GM21529 (cell line): ENCODE data around the gene GPATCH1.
"Not testable (repeated sequence)": the region's sequence is repeated elsewhere in the genome, so short reads cannot be mapped to it uniquely, and the experiment has no call there.

ENCODE experiments used
- ATAC-seq: cut with Tn5 transposase; IDR thresholded peaks from one replicate; pipeline ENCODE4 v1.9.1; 2021; ENCODE audit not compliant: unreplicated experiment

The GPATCH1 gene

DNA sequence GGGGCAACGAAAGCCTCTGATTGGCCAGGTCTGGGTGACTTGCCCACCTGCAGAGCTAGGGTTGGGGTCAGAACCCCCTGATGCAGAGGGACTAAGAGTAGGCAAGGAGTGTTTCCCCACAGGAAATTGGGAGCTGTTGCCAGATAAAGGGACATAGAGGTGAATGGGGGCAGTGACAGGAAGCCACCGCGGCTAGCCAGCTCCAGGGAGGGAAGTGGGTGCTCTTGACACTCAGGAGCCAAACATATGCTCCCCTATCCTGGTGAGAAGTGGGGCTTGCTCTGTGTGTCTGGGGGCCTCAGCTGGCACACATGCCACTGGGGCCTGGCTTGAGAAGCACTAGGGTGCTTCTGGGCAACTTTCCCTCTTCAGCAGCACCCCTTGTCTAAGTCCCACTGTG is 76.9 kb downstream of the GPATCH1 start:
- no peak for ATAC-seq

DNA sequence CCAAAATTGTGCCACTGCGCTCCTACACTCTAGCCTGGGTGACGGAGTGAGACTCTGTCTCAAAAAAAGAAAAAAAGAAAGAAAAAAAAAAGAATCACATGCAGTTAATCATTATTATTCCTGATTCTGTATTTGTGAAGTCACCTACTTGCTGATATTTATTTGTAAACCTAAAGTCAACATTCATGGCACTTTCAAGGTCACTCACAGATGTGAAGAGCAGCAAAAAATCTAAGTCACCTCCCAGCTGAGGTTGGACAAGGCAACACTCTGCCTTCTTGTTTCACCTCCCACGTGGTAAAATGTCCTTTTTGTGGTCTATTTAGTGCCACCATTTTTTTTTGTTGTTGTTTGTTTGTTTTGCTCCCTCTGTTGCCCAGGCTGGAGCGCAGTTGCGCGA is 77.4 kb downstream of the GPATCH1 start:
- ATAC-seq, result no peak

GRCh38 chr19:33159149-33159548 is 78.2 kb downstream of the GPATCH1 start:
- no peak for ATAC-seq

DNA sequence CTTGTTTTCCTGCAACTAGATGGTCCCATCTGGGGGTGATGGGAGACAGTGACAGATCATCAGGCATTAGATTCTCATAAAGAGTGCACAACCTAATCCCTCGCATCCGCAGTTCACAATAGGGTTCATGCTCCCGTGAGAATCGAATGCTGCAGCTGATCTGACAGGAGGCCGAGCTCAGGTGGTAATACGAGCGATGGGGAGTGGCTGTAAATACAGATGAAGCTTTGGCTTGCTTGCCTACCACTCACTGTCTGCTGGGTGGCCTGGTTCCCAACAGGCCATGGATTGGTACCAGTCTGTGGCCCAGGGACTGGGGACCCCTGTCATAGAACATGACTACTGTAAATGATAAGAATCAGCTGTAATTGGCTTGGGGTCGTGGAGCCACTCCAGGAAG is 78.9 kb downstream of the GPATCH1 start:
- no peak for ATAC-seq

DNA sequence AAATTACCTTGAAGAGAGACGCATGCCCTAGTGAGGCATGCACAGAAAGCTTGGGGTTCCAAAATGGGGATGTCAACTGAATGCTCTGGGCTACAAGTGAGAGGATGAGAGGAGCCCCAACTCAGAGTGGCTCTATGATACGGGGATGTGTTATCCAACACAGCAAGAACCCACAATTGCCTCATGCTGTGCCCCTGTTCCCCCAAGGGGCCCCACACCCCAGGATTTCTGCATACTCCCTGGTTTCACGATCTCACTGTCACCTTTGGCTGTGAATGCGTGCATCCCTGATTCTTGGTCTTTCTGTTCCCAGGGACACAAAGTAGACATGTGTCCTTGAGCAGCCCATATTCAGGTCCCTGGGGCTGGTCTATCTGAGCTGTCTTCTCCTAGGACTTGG is 80.2 kb downstream of the GPATCH1 start:
- ATAC-seq, result no peak

DNA sequence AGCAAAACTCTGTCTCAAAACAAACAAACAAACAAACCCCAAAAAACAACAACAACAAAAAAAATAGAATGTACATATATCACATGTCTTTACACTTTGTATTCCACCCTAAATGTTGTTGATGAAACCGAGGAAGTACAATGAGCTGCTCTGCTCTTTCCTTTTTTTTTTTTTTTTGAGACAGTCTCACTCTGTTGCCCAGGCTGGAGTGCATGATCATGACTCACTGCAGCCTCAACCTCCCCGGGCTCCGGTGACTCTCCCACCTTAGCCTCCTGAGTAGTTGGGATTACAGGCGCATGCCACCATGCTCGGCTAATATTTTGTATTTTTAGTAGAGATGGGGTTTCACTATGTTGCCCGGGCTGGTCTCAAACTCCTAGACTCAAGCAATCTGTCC is 82.5 kb downstream of the GPATCH1 start:
- ATAC-seq, result no peak

DNA sequence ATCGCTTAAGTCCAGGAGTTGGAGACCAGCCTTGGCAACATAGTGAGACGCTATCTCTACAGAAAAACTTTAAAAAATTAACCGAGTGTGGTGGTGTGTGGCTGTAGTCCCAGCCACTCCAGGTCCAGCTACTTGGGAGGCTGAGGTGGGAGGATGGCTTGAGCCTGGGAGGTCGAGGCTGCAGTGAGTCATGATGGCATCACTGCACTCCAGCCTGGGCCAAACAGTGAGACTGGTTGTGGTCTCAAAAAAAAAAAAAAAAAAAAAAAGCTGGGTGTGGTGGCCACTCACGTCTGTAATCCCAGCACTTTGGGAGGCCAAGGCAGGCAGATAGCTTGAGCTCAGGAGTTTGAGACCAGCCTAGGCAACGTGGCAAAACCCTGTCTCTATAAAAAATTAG is 85.1 kb downstream of the GPATCH1 start:
- ATAC-seq, result not testable (repeated sequence)

- no peak for ATAC-seq
Measured at GRCh38 chr19:33167438-33167837, 86.5 kb downstream of the GPATCH1 start.

GRCh38 chr19:33168528-33168927 is 87.5 kb downstream of the GPATCH1 start:
- ATAC-seq, result no peak

DNA sequence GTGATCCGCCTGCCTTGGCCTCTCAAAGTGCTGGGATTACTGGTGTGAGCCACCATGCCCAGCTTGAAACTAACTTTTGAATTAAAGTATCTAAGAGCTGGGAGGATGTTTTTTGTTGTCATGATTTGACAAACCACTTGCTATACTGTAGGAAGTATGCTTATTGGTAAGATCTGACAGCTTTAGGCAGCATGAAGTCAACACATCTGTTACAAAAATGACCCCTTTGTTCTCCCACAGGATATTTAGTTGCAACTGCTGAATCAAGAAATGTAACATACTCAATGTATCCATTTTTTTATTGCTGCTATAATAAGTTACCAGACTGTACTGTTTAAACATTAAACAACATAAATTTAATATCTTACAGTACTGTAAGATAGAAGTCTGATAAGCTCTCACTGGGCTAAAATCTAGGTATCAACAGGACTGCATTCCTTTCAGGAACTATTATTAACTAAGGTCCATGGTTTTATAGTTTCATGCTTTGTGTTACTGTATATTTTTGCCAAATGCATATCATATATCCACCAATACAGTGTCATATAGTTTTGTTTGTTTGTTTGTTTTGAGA is 90.3 kb downstream of the GPATCH1 start:
- no peak for ATAC-seq

GRCh38 chr19:33171916-33172359 is 91.0 kb downstream of the GPATCH1 start:
- no peak for ATAC-seq

DNA sequence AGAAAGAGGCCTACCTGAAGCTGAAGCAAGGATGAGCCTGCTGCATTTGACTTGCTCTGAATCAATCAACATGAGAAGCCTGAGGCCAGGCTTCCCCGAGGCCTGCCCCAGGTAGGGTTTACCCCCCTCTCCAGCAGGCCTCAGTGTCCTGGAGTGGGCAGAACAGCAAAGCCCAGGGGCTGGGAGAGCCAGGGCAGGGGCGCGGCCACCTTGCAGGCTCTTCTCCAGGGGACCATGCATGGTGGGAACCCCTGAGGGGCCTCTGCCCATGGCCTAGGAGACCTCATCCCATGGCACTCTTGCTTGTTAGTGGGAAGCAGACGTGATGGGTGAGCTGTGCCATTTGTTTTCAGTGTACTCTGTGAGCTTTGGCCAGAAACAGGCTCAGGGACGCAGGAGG is 93.2 kb downstream of the GPATCH1 start:
- ATAC-seq, result no peak

GRCh38 chr19:33175156-33175782 is 94.3 kb downstream of the GPATCH1 start:
- no peak for ATAC-seq

- ATAC-seq, result no peak
Measured at GRCh38 chr19:33175886-33176669, 95.1 kb downstream of the GPATCH1 start.

GRCh38 chr19:33176670-33177416 is 95.9 kb downstream of the GPATCH1 start:
- peak; percentile 82 for ATAC-seq

DNA sequence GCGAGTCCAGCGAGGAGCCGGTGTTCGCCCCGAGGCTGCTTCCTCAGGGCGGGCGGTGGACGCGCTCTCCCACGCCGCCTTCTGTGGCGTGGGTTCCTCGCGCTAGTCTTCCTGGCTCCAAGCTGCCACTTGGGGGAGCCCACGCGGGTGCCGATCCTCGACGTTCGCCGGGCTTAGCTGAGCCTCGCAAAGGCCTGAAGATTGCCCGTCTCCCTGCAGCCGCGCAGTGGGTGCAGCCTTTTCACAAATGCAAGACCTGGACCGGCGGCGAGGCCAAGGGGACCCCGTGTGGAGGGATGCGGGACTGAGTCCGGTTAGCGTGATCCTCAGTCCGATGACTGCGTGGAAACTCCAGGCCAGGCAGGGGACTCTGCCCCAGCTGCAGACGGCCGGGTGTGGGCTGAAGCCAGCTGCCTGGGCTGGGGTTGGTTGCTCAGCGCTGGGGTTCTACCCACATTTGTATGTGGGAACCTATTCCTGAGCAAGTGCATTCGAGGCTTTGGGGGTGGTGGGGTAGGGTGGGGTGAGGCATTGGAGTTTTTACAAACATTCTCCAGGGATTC is 96.5 kb downstream of the GPATCH1 start:
- peak; percentile 26 for ATAC-seq
